ENCODE measurements around the gene ZNF614. TPM values are rescaled to one million over a fixed set of nuclear protein-coding genes. Genes with fewer than 3 reads are reported as not detected.

The ZNF614 gene
- polyA plus RNA-seq, 2 of the 4 experiments (the other 2 are of a cell fraction) = 3.6 to 10.0 TPM

DNA sequence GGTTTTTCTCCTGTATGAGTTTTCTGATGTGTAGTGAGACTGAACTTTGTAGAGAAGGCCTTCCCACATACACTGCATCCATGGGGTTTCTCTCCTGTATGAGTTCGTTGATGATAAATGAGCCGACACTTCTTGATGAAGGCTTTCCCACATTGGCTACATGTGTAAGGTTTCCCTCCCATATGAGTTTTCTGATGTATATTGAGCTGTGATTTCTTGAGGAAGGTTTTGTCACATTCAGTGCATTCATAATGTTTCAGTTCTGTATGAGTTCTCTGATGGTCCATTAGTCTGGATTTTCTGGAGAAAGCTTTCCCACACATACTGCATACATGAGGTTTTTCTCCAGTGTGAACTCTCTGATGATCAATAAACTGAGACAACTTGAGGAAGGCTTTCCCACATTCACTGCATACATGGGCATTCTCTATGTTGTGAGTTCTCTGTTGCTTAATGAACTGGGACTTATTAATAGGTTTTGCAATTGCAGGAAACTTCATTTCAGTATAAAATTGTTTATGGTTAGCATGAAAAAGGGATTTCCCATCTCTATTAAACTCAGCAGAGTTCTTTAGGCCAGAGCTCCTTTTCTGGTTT, 34.0 kb downstream of the ZNF614 start (continued):
- TF ChIP-seq ZC3H11A (IDR thresholded peaks at IDR 0.05) (no peak), ESRRA (IDR thresholded peaks at IDR 0.05; ENCODE audit: borderline replicate concordance, low read length) (no peak), CEBPB (IDR thresholded peaks at IDR 0.05) (no peak), RNF2 (IDR thresholded peaks at IDR 0.05; ENCODE audit: borderline replicate concordance, low read depth) (no peak), POLR2AphosphoS2 (conservative IDR thresholded peaks at IDR 0.05; ENCODE audit: low read length) (no peak)
- TF ChIP-seq, protein P1, sequence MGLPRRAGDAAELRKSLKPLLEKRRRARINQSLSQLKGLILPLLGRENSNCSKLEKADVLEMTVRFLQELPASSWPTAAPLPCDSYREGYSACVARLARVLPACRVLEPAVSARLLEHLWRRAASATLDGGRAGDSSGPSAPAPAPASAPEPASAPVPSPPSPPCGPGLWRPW (IDR thresholded peaks at IDR 0.05) = no peak

DNA sequence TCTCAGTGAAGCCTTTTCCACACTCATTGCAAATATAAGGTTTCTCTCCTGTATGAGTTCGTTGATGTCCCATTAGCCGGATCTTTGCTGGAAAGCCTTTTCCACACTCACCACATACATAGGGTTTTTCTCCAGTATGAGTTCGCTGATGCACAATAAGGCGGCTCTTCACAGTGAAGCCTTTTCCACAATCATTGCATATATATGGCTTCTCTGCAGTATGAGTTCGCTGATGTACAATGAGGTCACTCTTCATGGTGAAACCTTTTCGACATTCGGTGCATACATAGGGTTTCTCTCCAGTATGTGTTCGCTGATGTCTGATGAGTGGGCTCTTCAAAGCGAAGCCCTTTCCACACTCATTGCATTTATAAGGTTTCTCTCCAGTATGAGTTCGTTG, 34.8 kb downstream of the ZNF614 start:
- no peak overlapping the region for H3K27ac ChIP-seq
- ATAC-seq (no peak), DNase-seq (ENCODE audit: low read depth in 1 of 2, low spot score in 1 of 2) (no peak), FAIRE-seq (no peak)
- peaks cover 96% of the 10 kb centered on the region for H3K9me3 ChIP-seq
- CTCF ChIA-PET = no interaction called here
- H3K4me2 ChIP-seq = no peak overlapping the region
- POLR2A ChIA-PET = no interaction called here
- TF ChIP-seq RAD21 (conservative IDR thresholded peaks at IDR 0.05 in 1 of 2, IDR thresholded peaks at IDR 0.05 in 1 of 2) (no peak), CBX2 (IDR thresholded peaks at IDR 0.05; ENCODE audit: borderline replicate concordance, low read depth) (no peak), ZSCAN20 (CRISPR knock-in tag; IDR thresholded peaks at IDR 0.05) (no peak), SMC3 (IDR thresholded peaks at IDR 0.05) (no peak), JUN (IDR thresholded peaks at IDR 0.05) (no peak), HOXA7 (CRISPR knock-in tag; IDR thresholded peaks at IDR 0.05) (no peak), HEYL (CRISPR knock-in tag; IDR thresholded peaks at IDR 0.05) (no peak), FOSB (CRISPR knock-in tag; IDR thresholded peaks at IDR 0.05) (no peak), TP53 (CRISPR knock-in tag; IDR thresholded peaks at IDR 0.05) (no peak), FOSL2 (IDR thresholded peaks at IDR 0.05) (no peak), FOSL2 (CRISPR knock-in tag; IDR thresholded peaks at IDR 0.05) (no peak), POLR2AphosphoS2 (conservative IDR thresholded peaks at IDR 0.05; ENCODE audit: low read length) (no peak), KDM1A (IDR thresholded peaks at IDR 0.05; ENCODE audit: low read depth) (no peak), CHD4 (IDR thresholded peaks at IDR 0.05; ENCODE audit: borderline replicate concordance) (no peak), ZC3H11A (IDR thresholded peaks at IDR 0.05) (no peak)
- TF ChIP-seq, protein P2, sequence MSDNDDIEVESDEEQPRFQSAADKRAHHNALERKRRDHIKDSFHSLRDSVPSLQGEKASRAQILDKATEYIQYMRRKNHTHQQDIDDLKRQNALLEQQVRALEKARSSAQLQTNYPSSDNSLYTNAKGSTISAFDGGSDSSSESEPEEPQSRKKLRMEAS (IDR thresholded peaks at IDR 0.05) = no peak
- TF ChIP-seq, protein P3, sequence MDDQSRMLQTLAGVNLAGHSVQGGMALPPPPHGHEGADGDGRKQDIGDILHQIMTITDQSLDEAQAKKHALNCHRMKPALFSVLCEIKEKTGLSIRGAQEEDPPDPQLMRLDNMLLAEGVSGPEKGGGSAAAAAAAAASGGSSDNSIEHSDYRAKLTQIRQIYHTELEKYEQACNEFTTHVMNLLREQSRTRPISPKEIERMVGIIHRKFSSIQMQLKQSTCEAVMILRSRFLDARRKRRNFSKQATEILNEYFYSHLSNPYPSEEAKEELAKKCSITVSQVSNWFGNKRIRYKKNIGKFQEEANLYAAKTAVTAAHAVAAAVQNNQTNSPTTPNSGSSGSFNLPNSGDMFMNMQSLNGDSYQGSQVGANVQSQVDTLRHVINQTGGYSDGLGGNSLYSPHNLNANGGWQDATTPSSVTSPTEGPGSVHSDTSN (IDR thresholded peaks at IDR 0.05) = no peak
- TF ChIP-seq, protein P4, sequence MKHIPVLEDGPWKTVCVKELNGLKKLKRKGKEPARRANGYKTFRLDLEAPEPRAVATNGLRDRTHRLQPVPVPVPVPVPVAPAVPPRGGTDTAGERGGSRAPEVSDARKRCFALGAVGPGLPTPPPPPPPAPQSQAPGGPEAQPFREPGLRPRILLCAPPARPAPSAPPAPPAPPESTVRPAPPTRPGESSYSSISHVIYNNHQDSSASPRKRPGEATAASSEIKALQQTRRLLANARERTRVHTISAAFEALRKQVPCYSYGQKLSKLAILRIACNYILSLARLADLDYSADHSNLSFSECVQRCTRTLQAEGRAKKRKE (CRISPR knock-in tag; IDR thresholded peaks at IDR 0.05; ENCODE audit: low read depth) = no peak
- 83% methylated on average over 10 of the region's 10 CpGs for WGBS (ENCODE audit: missing lambda C conversion rate)
- H3K4me3 ChIP-seq = no peak overlapping the region
- H3K4me1 ChIP-seq = no peaks in the 10 kb centered on the region
